Retinal pigment epithelial cell (primary cell): ENCODE measurements around the gene SLC25A40.
A peak's percentile ranks its signal among the peaks of the same experiment; 100 is the strongest.

Experiments used
- DNase-seq: peaks from one replicate; pipeline ENCODE4 v3.0.0-alpha.2; 2010; ENCODE audit warnings: low read depth
- H3K4me3 ChIP-seq: 2 replicates; pipeline ENCODE4 v1.5.1; 2011; ENCODE audit warnings: mild to moderate bottlenecking, low read length, control low read depth, moderate library complexity
- CTCF ChIP-seq: conservative IDR thresholded peaks from 2 replicates; pipeline ENCODE4 v1.5.1; 2011; ENCODE audit warnings: low read depth, low read length, control low read depth, inconsistent platforms

The SLC25A40 gene

DNA sequence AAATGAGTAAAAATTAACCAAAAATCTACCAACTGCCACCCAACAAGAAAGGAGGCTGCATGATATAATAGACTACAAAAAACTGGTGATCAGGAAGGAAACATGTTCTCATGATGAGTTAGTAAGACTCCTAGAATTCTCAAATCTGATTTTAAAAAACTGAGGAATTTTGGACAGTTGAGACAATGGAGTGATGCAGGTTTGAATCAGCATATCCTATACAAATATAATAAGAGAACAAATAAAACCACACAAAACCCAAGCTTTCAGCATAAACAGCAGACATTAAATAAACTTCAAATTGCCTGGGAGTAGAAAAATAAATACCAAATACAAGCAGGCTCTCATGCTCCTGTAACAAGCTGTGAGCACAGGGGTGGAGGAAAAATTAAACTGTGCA lies 57.8 kb downstream of the SLC25A40 start:
- no peak for TF ChIP-seq CTCF
- no peak for DNase-seq

DNA sequence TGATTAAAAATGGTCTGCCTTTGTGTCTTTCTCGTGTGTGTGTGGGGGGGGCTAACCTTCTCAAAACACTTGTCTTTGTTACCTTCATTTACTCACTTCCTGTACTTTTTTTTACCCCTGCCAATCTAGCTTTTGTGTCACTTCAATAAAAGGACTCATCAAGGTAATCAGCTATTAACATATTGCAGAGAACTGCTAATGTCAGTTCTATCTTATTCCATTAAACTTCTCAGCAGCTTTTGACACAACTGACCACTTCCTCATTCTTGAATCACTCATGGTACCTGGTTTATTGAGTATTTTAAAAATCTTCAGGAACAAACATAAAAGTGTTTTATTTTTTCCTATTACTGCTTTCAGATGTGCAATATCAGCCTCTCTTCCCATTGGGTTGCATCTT lies 59.8 kb downstream of the SLC25A40 start:
- no peak overlapping the region for H3K4me3 ChIP-seq
- no peak for DNase-seq
- no peak for TF ChIP-seq CTCF

More for the DNA sequence above, 57.8 kb downstream of the SLC25A40 start:
- no peak overlapping the region for H3K4me3 ChIP-seq

GRCh38 chr7:87810726-87811125 lies 65.4 kb downstream of the SLC25A40 start:
- no peak for DNase-seq
- no peak overlapping the region for H3K4me3 ChIP-seq
- TF ChIP-seq CTCF: no peak

DNA sequence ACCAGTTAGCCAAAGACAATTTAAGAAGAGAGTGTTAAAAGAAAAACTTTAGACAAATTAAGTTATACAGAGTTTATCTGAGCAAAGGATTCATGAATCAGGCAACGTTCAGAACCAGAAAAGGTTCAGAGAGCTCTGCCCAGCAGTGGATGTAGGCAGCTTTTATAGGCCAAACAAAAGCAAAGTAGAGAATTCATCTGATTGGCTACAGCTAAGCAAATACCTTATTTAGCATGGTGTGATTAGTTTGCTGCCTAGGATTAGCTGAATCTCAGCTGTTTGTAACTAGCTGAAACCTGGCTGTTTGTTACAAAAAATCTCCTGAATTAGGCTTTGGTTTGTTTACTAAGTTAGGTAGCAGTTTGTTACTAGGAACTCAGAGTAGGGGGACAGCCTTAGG lies 66.0 kb downstream of the SLC25A40 start:
- TF ChIP-seq CTCF: no peak
- DNase-seq: peak; percentile 25
- no peak overlapping the region for H3K4me3 ChIP-seq

- H3K4me3 ChIP-seq: no peak overlapping the region
- DNase-seq: no peak
- no peak for TF ChIP-seq CTCF
Observed at GRCh38 chr7:87806150-87806549, 70.0 kb downstream of the SLC25A40 start.

DNA sequence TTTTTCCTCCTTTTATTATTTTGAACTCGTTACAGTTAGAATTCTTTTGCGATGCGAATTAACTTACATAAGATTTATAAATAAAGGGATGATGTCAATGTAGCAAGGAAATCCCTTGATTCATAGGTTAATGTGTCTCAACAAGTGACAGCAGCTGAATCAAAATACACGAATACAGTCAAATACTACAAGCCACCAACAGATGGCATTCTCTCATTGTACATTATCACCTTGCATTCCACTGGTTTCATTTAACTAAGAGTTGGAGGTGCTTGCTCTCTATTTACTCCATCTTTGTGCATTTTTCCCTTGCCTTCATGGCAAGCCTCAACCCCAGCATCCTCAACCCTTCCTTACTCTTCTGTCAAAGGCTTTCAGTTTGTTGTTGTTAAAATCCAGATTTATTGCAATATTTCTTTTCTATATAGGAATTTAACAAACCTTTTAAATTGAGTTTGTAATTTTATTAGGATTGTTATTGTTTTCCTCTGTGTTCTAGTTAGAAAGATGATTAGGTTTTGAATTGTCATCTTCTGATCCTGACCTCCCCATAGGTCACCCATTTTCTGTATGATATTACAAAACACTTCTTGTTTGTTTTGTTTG lies 78.3 kb downstream of the SLC25A40 start:
- no peak overlapping the region for H3K4me3 ChIP-seq
- DNase-seq: no peak
- TF ChIP-seq CTCF: peak; percentile 66

DNA sequence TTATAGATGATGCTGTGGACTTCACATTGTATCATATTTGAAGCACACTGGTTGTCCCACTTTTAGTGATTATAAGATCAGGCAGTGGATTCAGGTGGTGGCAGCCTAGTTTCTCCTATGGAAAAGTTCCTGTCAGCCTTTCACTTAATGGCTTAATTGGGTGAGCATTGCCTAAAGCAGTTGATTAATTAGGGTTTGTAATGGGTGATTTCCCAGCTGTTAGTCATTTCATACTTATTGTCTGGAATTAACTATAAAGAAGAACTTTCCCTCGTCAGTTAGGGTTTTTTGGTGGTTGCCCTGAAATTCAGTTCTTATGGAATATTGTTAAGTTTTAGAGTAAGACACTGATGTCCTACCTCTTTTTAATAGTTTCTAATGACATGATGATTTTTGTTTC lies 78.8 kb downstream of the SLC25A40 start:
- H3K4me3 ChIP-seq: no peak overlapping the region
- TF ChIP-seq CTCF: no peak
- no peak for DNase-seq
